SK-N-MC (cell line): Measurements from ENCODE around the gene G6PD.

ENCODE experiments used
- DNase-seq: peaks from one replicate; pipeline ENCODE4 v3.0.0-alpha.2; 2011; ENCODE audit warnings: low read depth, low spot score
- H3K27ac ChIP-seq: fragments of 200-600 bp; sonication (generic); 2 replicates; pipeline ENCODE4 v1.5.1; 2016; ENCODE audit warnings: mixed run types
- H3K36me3 ChIP-seq: fragments of 200-600 bp; sonication (generic); 2 replicates; pipeline ENCODE4 v1.6.1; 2017; ENCODE audit warnings: antibody characterized with exemption, low read length, mixed read lengths; ENCODE audit not compliant: insufficient read depth
- H3K4me3 ChIP-seq: fragments of 200-600 bp; sonication (generic); 2 replicates; pipeline ENCODE4 v1.5.1; 2016
- H3K9ac ChIP-seq: fragments of 200-600 bp; sonication (generic); 2 replicates; pipeline ENCODE4 v1.8.0; 2017; ENCODE audit warnings: mixed run types, mixed read lengths; ENCODE audit not compliant: insufficient read length
- H3K9me3 ChIP-seq: fragments of 200-600 bp; sonication (generic); 2 replicates; pipeline ENCODE4 v1.6.1; 2017; ENCODE audit warnings: low read depth, mild to moderate bottlenecking, antibody characterized with exemption, low read length, moderate library complexity, mixed read lengths
- EZH2 ChIP-seq: fragments of 200-600 bp; sonication (generic); IDR thresholded peaks from one replicate; pipeline ENCODE4 v1.6.1; 2017; ENCODE audit warnings: antibody characterized with exemption
- FOXP2 ChIP-seq: optimal IDR thresholded peaks from 2 replicates; pipeline ENCODE3; 2011; ENCODE audit warnings: mild to moderate bottlenecking, moderate library complexity; ENCODE audit not compliant: insufficient read depth; ENCODE audit errors: extremely low read length, control extremely low read depth
- POLR2AphosphoS5 ChIP-seq: IDR thresholded peaks from 2 replicates; pipeline ENCODE4 v1.6.1; 2012; ENCODE audit warnings: mild to moderate bottlenecking, low read depth, low read length, borderline replicate concordance

Gene G6PD

DNA sequence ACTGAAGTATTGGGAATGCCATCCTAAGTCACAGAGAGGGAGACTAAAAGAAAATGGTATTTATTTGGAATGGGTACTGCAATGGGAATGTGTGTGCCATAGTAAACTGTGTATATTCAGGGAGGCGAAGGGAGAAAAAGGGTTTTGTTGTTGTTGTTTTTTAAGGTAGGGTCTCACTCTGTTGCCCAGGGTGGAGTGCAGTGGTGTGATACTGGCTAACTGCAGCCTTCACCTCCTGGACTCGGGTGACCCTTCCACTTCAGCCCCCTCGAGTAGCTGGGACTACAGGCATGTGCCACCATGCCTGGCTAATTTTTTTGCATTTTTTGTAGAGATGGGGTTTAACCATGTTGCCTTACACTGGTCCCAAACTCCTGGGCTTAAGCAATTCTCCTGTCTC, 51.9 kb downstream of the G6PD start:
- TF ChIP-seq EZH2 (no peak), POLR2AphosphoS5 (no peak), FOXP2 (no peak)
- no peaks in the 10 kb centered on the region for H3K9me3 ChIP-seq
- DNase-seq, result no peak
- H3K4me3 ChIP-seq, result no peak overlapping the region
- no peak overlapping the region for H3K9ac ChIP-seq
- H3K36me3 ChIP-seq, result no peaks in the 10 kb centered on the region
- H3K27ac ChIP-seq, result no peak overlapping the region

DNA sequence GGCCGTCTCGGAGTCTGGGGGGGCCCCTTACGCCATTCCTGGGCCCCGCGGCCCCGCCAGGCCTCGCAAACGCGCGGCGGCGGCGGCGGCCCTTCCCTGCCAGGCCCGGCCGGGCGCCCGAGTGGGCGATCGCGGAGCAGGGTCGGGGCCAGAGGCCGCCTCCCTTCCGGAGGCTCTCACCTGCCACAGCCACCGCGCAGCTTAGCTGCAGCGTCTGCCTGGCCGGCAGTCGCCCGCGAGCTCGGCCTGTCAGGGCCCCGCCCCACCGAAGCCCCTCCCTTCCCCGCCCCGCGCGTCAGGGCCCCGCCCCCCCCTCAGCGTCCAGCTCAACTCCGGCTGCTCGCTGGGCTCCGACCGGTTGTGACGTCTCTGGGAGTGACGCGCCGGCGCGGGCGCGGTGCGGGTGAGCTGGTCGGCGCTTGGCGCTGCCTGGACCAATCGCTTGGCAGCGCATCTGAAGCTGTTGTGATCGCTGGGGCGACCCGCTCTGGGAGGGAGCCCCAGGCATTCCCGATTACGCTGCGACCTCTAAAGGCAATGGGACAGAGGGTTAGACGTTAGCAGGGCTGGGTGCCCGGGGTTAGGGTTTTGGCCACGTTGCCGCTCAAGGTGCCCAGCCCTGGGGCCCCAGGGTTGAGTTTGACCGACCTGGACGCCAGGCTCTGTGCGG, 56.1 kb downstream of the G6PD start, which contains the start of gene SLC10A3:
SLC10A3 (minus strand) TSS at position 216 of the 670 bp plus-strand sequence. CDS start 1,689 bp downstream, outside the sequence.
- Histone ChIP-seq H3K27ac (peak within 1 kb of the TSS; percentile 64; the same call in 1 of the 2 replicates), H3K9me3 (no peaks in the 10 kb centered on the region), H3K9ac (peak within 1 kb of the TSS; percentile 77), H3K4me3 (peak within 1 kb of the TSS; percentile 79), H3K36me3 (no peaks in the 10 kb centered on the region; the same call in 1 of the 2 replicates)
- peak; percentile 22 for DNase-seq
- no peak for TF ChIP-seq EZH2
- peak; percentile 72; the same call in 1 of the 2 replicates for TF ChIP-seq POLR2AphosphoS5
- no peak for TF ChIP-seq FOXP2

DNA sequence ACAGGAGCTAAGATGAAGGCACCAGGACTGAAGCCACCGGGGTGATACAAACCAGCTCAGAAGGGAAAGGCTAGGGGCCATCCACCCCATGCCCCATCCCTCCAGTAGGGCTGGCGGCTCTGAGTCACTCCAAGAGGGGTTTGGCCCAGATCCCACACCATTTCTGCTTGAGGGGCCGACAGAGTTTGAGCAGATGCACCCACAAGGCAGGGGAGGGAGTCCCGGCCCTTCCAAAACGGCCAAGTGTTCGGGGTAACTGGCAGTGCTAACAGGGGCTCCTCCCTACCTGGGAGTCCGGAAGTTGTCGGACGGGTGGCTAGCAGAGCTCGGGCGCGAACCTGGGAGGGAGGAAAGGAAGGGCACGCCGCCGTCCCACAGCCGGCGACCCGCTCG, 56.6 kb downstream of the G6PD start:
- peak overlapping the region; percentile 79 for H3K4me3 ChIP-seq
- peaks cover 2% of the 10 kb centered on the region; the same call in 1 of the 2 replicates for H3K36me3 ChIP-seq
- H3K9me3 ChIP-seq, result no peaks in the 10 kb centered on the region
- no peak for DNase-seq
- no peak for TF ChIP-seq EZH2
- no peak for TF ChIP-seq POLR2AphosphoS5
- no peak for TF ChIP-seq FOXP2
- H3K9ac ChIP-seq, result peak overlapping the region; percentile 65
- H3K27ac ChIP-seq, result no peak overlapping the region

DNA sequence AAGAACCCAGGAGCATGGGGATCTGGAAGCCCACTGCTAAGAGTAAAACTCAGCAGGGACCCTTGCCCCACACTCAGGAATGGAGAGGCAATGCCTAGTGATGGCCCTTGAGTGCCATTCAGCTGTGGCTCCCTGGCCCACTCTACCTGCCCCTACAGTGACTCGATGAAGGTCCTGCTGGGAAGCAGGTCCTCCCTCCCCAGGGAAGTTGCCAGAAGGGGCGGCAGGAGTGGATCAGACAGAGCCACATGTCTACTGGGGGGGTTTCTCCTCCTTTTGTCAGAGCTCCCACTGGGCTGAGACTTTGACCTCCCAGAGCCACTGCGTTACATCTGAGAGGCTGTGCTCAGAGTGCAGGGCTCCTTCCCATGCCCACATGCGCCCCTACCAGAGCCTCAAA, 57.5 kb downstream of the G6PD start:
- Histone ChIP-seq H3K4me3 (peak overlapping the region; percentile 79), H3K27ac (no peak overlapping the region), H3K9me3 (no peaks in the 10 kb centered on the region), H3K36me3 (peaks cover 7% of the 10 kb centered on the region; the same call in 1 of the 2 replicates), H3K9ac (no peak overlapping the region)
- TF ChIP-seq FOXP2, result no peak
- no peak for DNase-seq

DNA sequence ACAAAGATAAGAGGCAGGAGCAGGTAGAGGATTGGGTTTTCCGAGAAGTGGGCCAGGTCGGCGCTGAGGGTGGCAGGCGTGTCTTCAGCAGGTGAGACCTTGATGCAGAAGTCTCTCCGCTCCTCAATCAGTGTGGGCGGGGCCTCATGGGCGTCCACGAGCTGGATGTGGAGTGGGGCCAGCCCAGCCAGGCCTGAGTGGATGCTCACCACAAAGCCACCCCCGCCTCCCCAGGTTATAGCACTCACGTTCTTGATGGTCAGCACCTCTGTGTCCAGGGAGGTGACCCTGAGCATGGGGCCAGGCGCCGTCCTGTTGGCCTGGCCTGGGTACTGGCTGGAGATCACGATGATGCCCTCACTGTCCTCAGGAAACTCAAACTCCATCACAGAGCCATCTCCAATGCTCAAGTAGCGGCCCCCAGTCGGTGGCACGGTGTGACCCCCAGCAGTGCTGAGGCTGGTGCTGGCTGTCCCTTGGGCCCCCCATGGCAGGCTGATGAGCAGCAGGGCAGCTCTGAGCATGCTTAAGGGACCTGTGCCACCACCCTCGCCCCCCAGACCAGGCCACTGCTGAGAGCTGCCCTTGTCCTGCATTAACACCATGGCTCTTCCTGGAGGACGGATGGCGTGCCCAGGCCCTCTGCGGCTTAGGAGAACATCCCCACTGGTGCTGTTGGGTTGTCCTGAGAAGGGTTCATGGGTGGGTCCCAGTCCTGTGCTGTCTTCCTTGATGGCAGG, 58.1 kb downstream of the G6PD start:
- Histone ChIP-seq H3K27ac (no peak overlapping the region), H3K9me3 (no peaks in the 10 kb centered on the region), H3K4me3 (no peak overlapping the region), H3K36me3 (peaks cover 7% of the 10 kb centered on the region; the same call in 1 of the 2 replicates), H3K9ac (no peak overlapping the region)
- TF ChIP-seq EZH2, result no peak
- no peak for TF ChIP-seq POLR2AphosphoS5
- no peak for TF ChIP-seq FOXP2
- DNase-seq, result no peak

DNA sequence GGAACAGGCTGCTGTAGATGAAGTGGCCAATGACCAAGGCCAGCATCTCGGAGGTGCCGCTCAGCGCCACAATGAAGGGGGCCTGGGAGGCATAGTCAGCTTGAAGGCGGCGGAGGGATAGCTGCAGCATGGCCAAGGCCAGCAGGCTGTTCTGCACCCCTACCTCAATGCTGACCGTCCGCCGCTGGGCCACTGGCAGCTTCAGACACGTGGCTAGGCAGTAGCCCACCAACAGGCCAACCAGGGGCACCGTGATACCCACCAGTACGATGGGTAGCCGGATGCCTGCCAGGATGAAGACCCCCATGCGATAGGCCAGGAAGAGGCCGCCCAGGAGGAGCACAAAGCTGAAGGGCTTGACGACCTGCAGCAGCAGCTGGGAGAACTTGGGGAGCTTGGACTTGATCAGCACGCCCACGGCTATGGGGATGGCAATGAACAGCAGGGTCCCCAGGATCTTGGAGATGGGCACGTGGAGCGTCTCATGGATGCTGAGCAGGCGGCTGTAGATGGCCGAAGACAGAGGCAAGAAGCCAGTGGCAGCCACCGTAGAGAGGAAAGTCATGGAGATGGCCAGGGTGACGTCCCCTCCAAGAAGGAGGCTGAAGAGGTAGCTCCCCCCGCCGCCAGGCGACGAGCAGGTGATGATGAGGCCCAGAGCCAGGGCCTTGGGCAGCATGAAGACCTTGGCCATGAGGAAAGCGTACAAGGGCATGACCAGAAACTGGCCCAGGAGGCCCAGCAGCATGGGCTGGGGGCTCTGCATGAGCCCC, 58.9 kb downstream of the G6PD start:
- no peak for DNase-seq
- Histone ChIP-seq H3K27ac (no peak overlapping the region), H3K9ac (no peak overlapping the region), H3K9me3 (no peaks in the 10 kb centered on the region), H3K36me3 (peaks cover 7% of the 10 kb centered on the region; the same call in 1 of the 2 replicates), H3K4me3 (no peak overlapping the region)
- no peak for TF ChIP-seq FOXP2
- TF ChIP-seq POLR2AphosphoS5, result no peak
- no peak for TF ChIP-seq EZH2

DNA sequence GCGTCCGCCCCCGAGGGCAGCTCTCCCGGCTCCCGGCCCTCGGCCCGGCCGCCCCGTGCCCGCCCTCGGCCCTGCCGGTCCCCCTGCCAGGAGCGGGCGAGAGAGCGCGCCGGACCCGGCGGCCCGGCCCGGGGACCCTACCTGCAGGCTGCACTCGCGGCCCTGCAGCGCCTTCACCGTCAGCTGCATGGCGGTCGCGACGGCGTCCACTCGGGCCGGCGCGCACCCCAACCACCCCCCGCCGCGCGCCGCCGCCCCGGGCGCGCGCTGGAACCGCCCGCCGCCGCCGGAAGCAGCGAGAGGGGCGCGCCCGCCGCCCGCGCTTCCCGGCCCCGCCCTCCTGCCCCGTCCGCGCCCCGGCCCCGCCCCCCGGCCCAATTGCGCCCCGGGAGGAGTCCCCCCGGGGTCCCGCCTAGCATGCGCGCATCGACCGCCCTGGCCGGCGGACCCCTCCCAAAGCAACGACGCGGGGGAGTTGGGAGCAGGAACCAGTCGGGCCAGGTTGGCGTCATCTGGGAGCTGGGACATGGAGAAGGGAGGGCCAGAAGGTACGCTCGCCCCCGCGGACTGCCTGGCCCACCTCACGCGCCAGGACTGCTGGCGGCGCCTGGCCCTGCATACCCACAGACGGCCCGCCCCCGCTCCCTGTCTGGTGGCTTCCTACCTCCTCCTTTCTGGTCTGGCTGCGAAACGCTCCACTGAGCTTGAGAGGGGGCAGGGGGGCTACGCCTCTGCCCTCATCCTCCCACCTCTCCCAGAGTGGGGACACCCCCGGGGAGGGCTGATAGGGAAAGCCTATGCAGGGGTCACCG, 60.0 kb downstream of the G6PD start, which contains the start of gene UBL4A:
UBL4A (minus strand) TSS at position 220 of the 812 bp plus-strand sequence; CDS start at position 189, 31 bp downstream.
- no peak for DNase-seq
- no peaks in the 10 kb centered on the region for H3K9me3 ChIP-seq
- TF ChIP-seq FOXP2 (no peak), POLR2AphosphoS5 (0 out of 2 replicates have a peak, but pooled peaks have one; percentile 47)
- no peak within 1 kb of the TSS for H3K27ac ChIP-seq
- peaks cover 7% of the 10 kb centered on the region; the same call in 1 of the 2 replicates for H3K36me3 ChIP-seq
- H3K9ac ChIP-seq, result peak within 1 kb of the TSS; percentile 66
- peak within 1 kb of the TSS; percentile 77 for H3K4me3 ChIP-seq
